HAP-1 (cell line): Measurements from ENCODE around the gene RAB7A.
"Not testable (repeated sequence)": the region's sequence is repeated elsewhere in the genome, so short reads cannot be mapped to it uniquely, and the experiment has no call there.

ENCODE experiments used
- DNase-seq, 2 experiments: peaks; one replicate each; pipeline ENCODE4 v3.0.0-alpha.2; 2016 to 2020; ENCODE audit warnings: low spot score in 2 of 2
- H3K27me3 ChIP-seq: fragments of 250-450 bp; sonication (Bioruptor Pico); 2 replicates; pipeline ENCODE4 v1.5.1; 2020; ENCODE audit warnings: low read depth, mild to moderate bottlenecking, moderate library complexity
- H3K36me3 ChIP-seq: fragments of 250-450 bp; sonication (Bioruptor Pico); replicated peaks from 2 replicates; pipeline ENCODE4 v1.5.1; 2020; ENCODE audit warnings: mild to moderate bottlenecking
- H3K4me1 ChIP-seq: fragments of 250-450 bp; sonication (Bioruptor Pico); 2 replicates; pipeline ENCODE4 v1.5.1; 2020; ENCODE audit warnings: mild to moderate bottlenecking
- H3K4me3 ChIP-seq: fragments of 250-450 bp; sonication (Bioruptor Pico); 2 replicates; pipeline ENCODE4 v1.5.1; 2020; ENCODE audit warnings: mild to moderate bottlenecking, moderate library complexity
- H3K9me3 ChIP-seq: fragments of 250-450 bp; sonication (Bioruptor Pico); 2 replicates; pipeline ENCODE4 v1.5.1; 2020; ENCODE audit warnings: mild to moderate bottlenecking, moderate library complexity
- in situ Hi-C: fragments of 300-500 bp; cut with MboI; formaldehyde crosslinking; loops from 3 replicates; pipeline ENCODE4 v1.14.3; 2020; ENCODE audit warnings: low sequenced_read_pairs, inconsistent platforms, mixed read lengths

RAB7A gene

DNA sequence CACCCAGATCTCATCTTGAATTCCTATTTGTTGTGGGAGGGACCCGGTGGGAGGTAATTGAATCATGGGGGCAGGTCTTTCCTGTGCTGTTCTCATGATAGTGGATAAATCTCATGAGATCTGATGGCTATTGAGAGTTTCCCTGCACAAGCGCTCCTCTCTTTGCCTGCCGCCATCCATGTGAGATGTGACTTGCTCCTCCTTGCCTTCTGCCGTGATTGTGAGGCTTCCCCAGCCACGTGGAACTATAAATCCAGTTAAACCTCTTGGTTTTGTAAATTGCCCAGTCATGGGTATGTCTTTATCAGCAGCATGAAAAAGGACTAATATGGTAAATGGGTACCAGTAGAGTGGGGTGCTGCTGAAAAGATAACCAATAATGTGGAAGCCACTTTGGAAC lies 23.6 kb downstream of the RAB7A start:
- DNase-seq, H3K4me1 ChIP-seq, H3K4me3 ChIP-seq, H3K9me3 ChIP-seq, in situ Hi-C loops, H3K27me3 ChIP-seq, H3K36me3 ChIP-seq: not testable (repeated sequence)

DNA sequence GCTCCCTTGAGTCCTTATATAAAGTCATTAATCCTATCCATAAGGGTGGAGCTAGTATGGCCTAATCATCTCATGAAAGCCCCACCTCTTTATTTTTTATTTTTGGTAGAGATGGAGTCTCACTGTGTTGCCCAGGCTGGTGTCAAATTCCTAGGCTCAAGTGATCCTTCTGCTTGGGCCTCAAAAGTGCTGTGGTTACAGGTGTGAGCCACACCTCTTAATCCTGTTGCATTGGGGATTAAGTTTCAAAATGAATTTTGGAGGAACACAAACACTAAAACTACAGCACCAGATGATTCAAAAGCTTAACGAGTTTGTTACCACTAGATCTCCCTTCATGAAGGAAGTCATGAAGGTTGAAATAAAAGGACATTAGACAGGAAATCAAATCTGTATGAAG lies 27.7 kb downstream of the RAB7A start:
- H3K9me3 ChIP-seq = no peaks in the 10 kb centered on the region
- in situ Hi-C loops = no loop called here
- no peaks in the 10 kb centered on the region for H3K27me3 ChIP-seq
- DNase-seq = no peak
- no peak overlapping the region for H3K4me3 ChIP-seq
- no peaks in the 10 kb centered on the region for H3K4me1 ChIP-seq
- H3K36me3 ChIP-seq = no peaks in the 10 kb centered on the region

- in situ Hi-C loops = no loop called here
These were observed 34.1 kb downstream of the RAB7A start for GRCh38 chr3:128760042-128760441.

GRCh38 chr3:128760881-128761280 lies 34.9 kb downstream of the RAB7A start:
- in situ Hi-C loops = no loop called here
- Histone ChIP-seq H3K4me1 (no peaks in the 10 kb centered on the region), H3K36me3 (no peaks in the 10 kb centered on the region; the same call in 1 of the 2 replicates), H3K4me3 (no peak overlapping the region), H3K9me3 (no peaks in the 10 kb centered on the region), H3K27me3 (no peaks in the 10 kb centered on the region)
- no peak for DNase-seq

More at GRCh38 chr3:128760042-128760441, 34.1 kb downstream of the RAB7A start:
- no peaks in the 10 kb centered on the region for H3K27me3 ChIP-seq
- H3K36me3 ChIP-seq = no peaks in the 10 kb centered on the region; the same call in 1 of the 2 replicates
- no peaks in the 10 kb centered on the region for H3K9me3 ChIP-seq
- no peak overlapping the region for H3K4me3 ChIP-seq
- DNase-seq = no peak
- no peaks in the 10 kb centered on the region for H3K4me1 ChIP-seq

- no peak overlapping the region for H3K4me3 ChIP-seq
- in situ Hi-C loops = no loop called here
- H3K36me3 ChIP-seq = no peaks in the 10 kb centered on the region; the same call in 1 of the 2 replicates
- no peaks in the 10 kb centered on the region for H3K4me1 ChIP-seq
- no peaks in the 10 kb centered on the region for H3K27me3 ChIP-seq
- H3K9me3 ChIP-seq = no peaks in the 10 kb centered on the region
- no peak for DNase-seq
These were observed 35.4 kb downstream of the RAB7A start for GRCh38 chr3:128761392-128761791.

DNA sequence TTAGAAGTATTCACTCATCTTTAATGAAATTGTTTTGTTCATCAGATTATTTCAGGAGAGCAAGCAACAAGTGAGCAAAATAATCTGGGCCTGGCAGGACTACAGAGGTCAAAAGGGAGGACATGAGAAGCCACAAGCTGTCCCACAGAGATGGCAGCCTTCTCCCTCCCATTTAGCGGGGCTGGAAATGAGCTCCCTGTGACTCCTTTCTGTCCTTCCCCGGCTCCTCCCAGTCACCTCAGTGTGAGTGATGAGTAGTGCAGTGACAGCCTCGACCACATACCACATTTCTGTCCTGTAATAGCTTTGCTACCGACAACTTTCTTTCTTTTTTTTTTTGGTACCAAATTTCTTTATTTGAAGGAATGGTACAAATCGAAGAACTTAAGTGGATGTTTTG lies 38.0 kb downstream of the RAB7A start:
- Histone ChIP-seq H3K4me3 (no peak overlapping the region), H3K36me3 (no peaks in the 10 kb centered on the region; the same call in 1 of the 2 replicates), H3K27me3 (no peaks in the 10 kb centered on the region), H3K9me3 (no peaks in the 10 kb centered on the region), H3K4me1 (no peaks in the 10 kb centered on the region)
- in situ Hi-C loops = no loop called here
- no peak for DNase-seq

DNA sequence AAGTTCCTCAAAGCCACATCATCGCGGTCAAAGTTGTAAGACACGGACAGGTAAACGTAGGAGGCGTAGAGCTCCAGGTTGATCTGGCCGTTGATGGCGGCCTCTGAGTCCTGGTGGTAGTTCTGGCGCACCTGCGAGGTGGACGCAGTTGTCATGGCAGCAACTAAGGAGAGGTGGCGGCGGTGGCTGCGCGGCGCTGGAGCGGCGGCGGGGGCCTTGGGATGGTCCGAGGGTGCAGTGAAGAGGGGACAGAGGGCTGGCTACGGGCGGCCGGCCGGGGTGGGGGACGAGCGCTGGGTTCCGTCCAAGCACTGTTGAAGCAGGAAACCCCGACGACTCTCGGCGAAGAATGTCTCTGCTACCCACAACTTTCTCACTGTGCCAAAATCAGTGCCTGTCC lies 38.9 kb downstream of the RAB7A start:
- no peak for DNase-seq
- Histone ChIP-seq H3K36me3 (no peaks in the 10 kb centered on the region; the same call in 1 of the 2 replicates), H3K27me3 (no peaks in the 10 kb centered on the region), H3K9me3 (no peaks in the 10 kb centered on the region), H3K4me1 (no peaks in the 10 kb centered on the region), H3K4me3 (no peak overlapping the region)
- in situ Hi-C loops = no loop called here

GRCh38 chr3:128767094-128767750 lies 41.2 kb downstream of the RAB7A start:
- H3K36me3 ChIP-seq = no peaks in the 10 kb centered on the region; the same call in 1 of the 2 replicates
- H3K4me3 ChIP-seq = no peak overlapping the region
- H3K9me3 ChIP-seq = no peaks in the 10 kb centered on the region
- H3K4me1 ChIP-seq = no peaks in the 10 kb centered on the region
- in situ Hi-C loops = no loop called here
- H3K27me3 ChIP-seq = no peaks in the 10 kb centered on the region
- DNase-seq = no peak

GRCh38 chr3:128768471-128768870 lies 42.5 kb downstream of the RAB7A start:
- no peaks in the 10 kb centered on the region for H3K27me3 ChIP-seq
- in situ Hi-C loops = no loop called here
- H3K9me3 ChIP-seq = no peaks in the 10 kb centered on the region
- no peaks in the 10 kb centered on the region for H3K4me1 ChIP-seq
- no peak for DNase-seq
- H3K4me3 ChIP-seq = no peak overlapping the region
- no peaks in the 10 kb centered on the region; the same call in 1 of the 2 replicates for H3K36me3 ChIP-seq

DNA sequence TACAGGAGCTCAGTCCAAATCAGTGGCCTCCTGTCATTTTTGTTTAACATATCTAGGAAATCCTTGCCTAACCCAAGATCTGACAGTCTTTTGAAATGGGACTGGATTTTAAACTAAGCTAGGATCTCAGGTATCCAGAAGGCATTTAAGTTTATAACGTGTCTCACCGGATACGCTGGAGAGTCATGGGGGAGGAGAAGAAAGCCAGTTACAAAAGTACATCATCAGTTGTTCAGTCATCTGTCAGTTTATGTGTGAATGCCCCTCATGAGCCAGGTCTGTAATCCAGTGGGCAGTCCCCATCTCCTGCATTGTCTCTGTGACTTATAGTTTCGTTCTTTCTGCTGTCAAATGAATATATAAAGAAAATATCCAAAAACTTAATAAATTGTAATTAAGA lies 44.4 kb downstream of the RAB7A start:
- no peaks in the 10 kb centered on the region; the same call in 1 of the 2 replicates for H3K36me3 ChIP-seq
- no peak for DNase-seq
- in situ Hi-C loops = no loop called here

GRCh38 chr3:128773189-128773588 lies 47.2 kb downstream of the RAB7A start:
- H3K4me3 ChIP-seq, H3K27me3 ChIP-seq, H3K9me3 ChIP-seq, in situ Hi-C loops, H3K36me3 ChIP-seq, DNase-seq, H3K4me1 ChIP-seq: not testable (repeated sequence)

More for the DNA sequence above, 44.4 kb downstream of the RAB7A start:
- no peak overlapping the region for H3K4me3 ChIP-seq
- H3K27me3 ChIP-seq = no peaks in the 10 kb centered on the region
- H3K4me1 ChIP-seq = no peaks in the 10 kb centered on the region
- no peaks in the 10 kb centered on the region for H3K9me3 ChIP-seq

- in situ Hi-C loops, DNase-seq, H3K9me3 ChIP-seq, H3K27me3 ChIP-seq, H3K4me3 ChIP-seq, H3K4me1 ChIP-seq, H3K36me3 ChIP-seq: not testable (repeated sequence)
These were observed 47.6 kb downstream of the RAB7A start for GRCh38 chr3:128773592-128773991.

DNA sequence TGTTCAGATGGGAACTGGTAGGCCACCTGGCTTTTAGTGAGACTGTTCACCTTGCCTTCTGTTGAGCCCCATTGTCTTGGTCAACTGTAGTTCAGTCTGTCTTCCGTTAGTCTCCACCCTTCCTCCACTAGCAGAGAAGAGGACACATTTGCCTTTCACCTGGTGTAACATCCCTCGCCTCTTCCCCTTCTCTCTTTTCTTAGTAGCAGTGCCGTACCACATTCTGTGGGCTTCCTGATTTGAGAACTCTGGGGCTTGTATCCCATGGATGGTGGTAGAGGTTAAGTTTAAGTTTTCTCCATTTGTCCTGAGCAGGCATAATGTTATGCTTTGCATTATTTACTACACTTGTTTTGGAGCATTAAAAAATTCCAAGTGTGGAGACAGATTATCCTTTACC lies 49.3 kb downstream of the RAB7A start:
- in situ Hi-C loops = no loop called here
- no peaks in the 10 kb centered on the region for H3K4me1 ChIP-seq
- no peaks in the 10 kb centered on the region for H3K36me3 ChIP-seq
- no peaks in the 10 kb centered on the region for H3K9me3 ChIP-seq
- no peak overlapping the region for H3K4me3 ChIP-seq
- no peaks in the 10 kb centered on the region for H3K27me3 ChIP-seq
- no peak for DNase-seq

DNA sequence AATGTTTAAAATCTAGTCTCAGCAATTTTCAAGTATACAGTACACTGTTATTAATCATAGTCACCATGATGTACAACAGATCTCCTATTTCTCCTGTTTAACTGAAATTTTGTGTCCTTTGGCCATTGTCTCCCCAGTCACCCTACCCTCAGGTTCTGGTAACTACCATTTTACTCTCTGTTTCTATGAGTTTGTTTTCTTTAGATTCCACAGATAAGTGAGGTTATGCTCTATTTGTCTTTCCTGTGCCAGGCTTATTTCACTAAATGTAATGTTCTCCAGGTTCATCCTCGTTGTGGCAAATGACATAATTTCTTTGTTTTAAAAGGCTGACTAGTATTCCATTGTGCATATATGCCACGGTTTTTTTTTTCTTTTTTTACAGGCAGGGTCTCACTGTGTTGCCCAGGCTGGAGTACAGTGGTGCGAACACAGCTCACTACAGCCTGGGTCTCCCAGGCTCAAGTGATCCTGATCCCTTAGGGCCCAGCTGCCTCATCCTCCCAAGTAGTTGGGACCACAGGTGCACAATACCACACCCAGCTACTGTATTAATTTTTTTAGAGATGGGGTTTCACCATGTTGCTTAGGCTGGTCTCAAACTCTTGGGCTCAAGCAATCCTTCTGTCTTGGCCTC lies 50.0 kb downstream of the RAB7A start:
- Histone ChIP-seq H3K9me3 (no peaks in the 10 kb centered on the region), H3K36me3 (no peaks in the 10 kb centered on the region), H3K27me3 (no peaks in the 10 kb centered on the region), H3K4me3 (no peak overlapping the region), H3K4me1 (no peaks in the 10 kb centered on the region)
- DNase-seq = no peak
- in situ Hi-C loops = no loop called here
